AG09309 (cell line): Measurements from ENCODE around the gene HIBADH.

Experiments
- DNase-seq: peaks from one replicate; pipeline ENCODE4 v3.0.0-alpha.2; 2010; ENCODE audit warnings: low read depth
- H3K4me3 ChIP-seq: 2 replicates; pipeline ENCODE4 v1.5.1; 2011; ENCODE audit warnings: mild to moderate bottlenecking, low read depth, low read length, moderate library complexity; ENCODE audit not compliant: control insufficient read depth
- CTCF ChIP-seq: IDR thresholded peaks from 2 replicates; pipeline ENCODE4 v1.5.1; 2011; ENCODE audit warnings: mild to moderate bottlenecking, low read depth, low read length, inconsistent platforms; ENCODE audit not compliant: insufficient read depth, control insufficient read depth; ENCODE audit errors: missing control alignments

Gene HIBADH

GRCh38 chr7:27533652-27534081, 129.0 kb downstream of the HIBADH start:
- no peak for TF ChIP-seq CTCF
- H3K4me3 ChIP-seq, result no peak overlapping the region
- DNase-seq, result no peak

GRCh38 chr7:27532314-27532713, 130.4 kb downstream of the HIBADH start:
- H3K4me3 ChIP-seq, result no peak overlapping the region
- no peak for DNase-seq
- no peak for TF ChIP-seq CTCF

GRCh38 chr7:27527348-27527714, 135.4 kb downstream of the HIBADH start:
- H3K4me3 ChIP-seq, result no peak overlapping the region
- no peak for DNase-seq
- TF ChIP-seq CTCF, result no peak

- no peak for TF ChIP-seq CTCF
- no peak for DNase-seq
- no peak overlapping the region for H3K4me3 ChIP-seq
Observed at GRCh38 chr7:27526611-27527347, 135.9 kb downstream of the HIBADH start.

- no peak overlapping the region for H3K4me3 ChIP-seq
- TF ChIP-seq CTCF, result no peak
- DNase-seq, result no peak
Observed at GRCh38 chr7:27526131-27526530, 136.6 kb downstream of the HIBADH start.

GRCh38 chr7:27523321-27523720, 139.4 kb downstream of the HIBADH start:
- TF ChIP-seq CTCF, result no peak
- DNase-seq, result no peak
- H3K4me3 ChIP-seq, result no peak overlapping the region
